ENCODE results near the gene EBF3.

The EBF3 gene, protein sequence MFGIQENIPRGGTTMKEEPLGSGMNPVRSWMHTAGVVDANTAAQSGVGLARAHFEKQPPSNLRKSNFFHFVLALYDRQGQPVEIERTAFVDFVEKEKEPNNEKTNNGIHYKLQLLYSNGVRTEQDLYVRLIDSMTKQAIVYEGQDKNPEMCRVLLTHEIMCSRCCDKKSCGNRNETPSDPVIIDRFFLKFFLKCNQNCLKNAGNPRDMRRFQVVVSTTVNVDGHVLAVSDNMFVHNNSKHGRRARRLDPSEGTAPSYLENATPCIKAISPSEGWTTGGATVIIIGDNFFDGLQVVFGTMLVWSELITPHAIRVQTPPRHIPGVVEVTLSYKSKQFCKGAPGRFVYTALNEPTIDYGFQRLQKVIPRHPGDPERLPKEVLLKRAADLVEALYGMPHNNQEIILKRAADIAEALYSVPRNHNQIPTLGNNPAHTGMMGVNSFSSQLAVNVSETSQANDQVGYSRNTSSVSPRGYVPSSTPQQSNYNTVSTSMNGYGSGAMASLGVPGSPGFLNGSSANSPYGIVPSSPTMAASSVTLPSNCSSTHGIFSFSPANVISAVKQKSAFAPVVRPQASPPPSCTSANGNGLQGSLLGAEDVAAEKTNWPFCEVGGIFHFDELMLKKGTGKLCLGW

DNA sequence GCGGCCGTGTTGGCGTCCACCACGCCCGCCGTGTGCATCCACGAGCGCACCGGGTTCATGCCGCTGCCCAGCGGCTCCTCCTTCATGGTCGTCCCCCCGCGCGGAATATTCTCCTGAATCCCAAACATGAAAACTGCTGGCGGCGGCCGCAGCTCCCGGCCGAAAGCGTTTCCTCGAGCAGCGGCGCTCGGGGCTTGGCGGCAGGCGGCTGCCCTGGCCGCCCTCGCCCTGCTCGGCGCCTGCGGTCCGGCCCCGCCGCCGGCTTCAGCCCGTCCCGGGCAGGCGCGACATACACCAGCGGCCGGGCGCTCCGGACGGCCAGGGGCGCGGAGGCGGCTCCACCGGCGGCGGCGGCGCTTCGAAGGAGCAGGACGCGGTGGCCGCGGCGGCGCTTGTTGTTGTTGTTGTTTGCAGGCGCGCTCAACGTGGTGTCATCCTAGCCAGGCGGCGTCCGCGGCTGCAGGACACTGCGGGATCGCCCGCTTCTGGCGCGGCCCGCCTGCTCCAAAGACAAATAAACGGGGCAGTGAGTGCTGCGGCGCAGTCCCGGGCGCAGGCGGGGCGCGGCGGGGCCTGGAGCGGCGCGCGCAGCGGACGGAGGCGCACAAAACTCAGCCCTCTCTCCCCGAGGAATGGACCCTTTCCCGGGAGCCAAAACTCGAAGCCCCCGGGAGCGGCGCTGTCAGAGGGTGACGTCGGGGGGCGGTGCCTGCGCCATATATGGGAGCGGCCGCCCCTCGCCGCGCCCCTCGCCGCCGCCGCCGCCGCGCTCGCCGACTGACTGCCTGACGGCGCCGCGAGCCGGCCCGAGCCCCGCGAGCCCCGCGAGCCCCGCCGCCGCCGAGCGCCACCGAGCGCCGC lies at the start of gene EBF3:
Gene EBF3 (minus strand): TSS at position 634 of the 861 bp plus-strand sequence. CDS start 506 bp downstream, at position 128.
- CTCF ChIA-PET = no interaction called here
- Mint-ChIP-seq H3K4me3 (peak within 1 kb of the TSS; percentile 67), H3K27ac (peak within 1 kb of the TSS; percentile 79), H3K4me1 (peaks cover 14% of the 10 kb centered on the region), H3K9me3 (no peaks in the 10 kb centered on the region), H3K27me3 (peaks cover 97% of the 10 kb centered on the region), H3K36me3 (peaks cover 4% of the 10 kb centered on the region)
- DNase-seq = peak; percentile 61

DNA sequence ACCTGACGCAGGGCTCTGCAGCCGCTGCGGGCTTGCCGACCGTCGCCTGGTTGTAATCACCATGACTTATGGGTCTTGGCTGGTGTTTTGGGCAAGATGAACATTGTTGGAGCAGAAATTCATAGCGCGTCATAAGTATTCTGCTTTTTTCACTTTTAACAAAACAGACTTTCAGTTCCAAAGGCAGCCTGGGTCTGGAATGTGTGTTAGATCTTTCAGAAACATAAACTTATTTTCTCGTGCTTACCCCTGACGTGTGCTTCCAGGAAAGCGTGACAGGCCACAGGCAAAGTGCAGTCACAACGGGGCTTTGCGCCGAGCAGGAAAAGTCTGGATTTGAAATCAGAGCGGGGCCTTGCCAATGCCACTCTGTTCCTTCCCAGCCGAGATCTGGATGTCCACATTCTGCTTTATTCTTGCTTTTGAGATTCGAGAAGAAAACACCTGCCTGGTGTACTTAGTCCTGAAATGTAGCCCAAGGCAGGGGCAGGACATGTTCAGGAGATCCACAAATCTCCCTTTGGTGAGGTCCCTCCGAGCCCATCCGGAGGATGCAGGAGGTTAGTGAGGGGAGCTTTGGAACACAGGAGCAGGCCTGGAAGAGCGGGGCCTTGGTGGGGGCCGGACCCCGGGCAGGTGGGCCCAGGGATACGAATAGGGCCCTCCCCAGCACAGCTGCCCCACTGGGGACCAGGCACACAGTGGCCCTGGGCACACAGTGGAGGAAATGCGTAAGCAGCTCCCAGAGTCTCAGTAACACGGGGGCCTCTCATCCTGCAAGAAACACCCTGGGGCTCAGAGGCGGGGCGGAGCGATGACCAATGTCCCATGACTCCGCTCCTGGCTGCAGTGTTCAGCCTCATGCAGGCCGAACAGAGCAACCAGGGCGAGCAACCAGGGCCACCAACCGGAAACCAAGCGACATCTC lies 49.5 kb upstream of the EBF3 start:
- Mint-ChIP-seq H3K9me3 (no peaks in the 10 kb centered on the region), H3K27me3 (peaks cover 7% of the 10 kb centered on the region), H3K36me3 (no peaks in the 10 kb centered on the region), H3K27ac (no peak overlapping the region), H3K4me3 (no peak overlapping the region), H3K4me1 (peaks cover 2% of the 10 kb centered on the region)
- CTCF ChIA-PET = no interaction called here
- DNase-seq = no peak

DNA sequence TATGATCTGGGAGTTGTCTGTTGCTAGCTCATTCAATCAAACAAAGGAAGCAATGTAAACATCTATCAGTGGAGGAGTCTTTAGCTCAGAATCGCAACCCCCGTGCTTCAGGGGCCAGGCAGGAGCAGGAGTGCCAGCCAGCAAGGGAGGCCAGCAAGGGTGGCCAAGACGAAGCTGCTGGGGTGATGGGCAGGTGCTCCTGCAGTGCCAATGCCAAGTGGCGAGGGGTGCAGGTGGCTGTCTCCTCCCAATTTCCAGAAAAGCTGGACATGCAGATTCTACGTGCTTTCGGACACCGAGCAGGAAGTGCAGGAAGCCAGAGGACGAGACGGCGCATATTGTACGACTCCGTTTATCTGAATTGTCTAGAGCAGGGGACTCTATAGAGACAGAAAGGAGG lies 48.1 kb upstream of the EBF3 start:
- Mint-ChIP-seq H3K27me3 (peaks cover 7% of the 10 kb centered on the region), H3K4me1 (no peaks in the 10 kb centered on the region), H3K36me3 (no peaks in the 10 kb centered on the region), H3K4me3 (no peak overlapping the region), H3K27ac (no peak overlapping the region), H3K9me3 (no peaks in the 10 kb centered on the region)
- CTCF ChIA-PET = no interaction called here
- DNase-seq = no peak

DNA sequence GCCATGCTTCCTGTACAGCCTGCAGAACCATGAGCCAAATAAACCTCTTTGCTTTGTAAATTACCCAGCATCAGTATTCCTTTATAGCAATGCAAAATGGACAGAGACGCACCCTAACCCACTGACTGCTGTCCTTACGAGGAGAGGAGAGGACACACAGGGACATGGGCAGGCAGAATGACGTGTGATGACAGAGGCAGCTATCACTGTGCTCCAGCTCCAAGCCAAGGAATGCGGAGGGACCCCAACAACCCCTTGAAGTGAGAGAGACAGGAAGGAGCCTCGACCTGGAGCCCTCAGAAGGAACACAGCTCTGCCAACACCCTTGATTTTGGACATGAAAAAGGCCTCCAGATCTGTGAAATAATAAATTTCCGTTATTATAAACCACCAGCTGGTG lies 46.6 kb upstream of the EBF3 start:
- Mint-ChIP-seq H3K9me3 (no peaks in the 10 kb centered on the region), H3K27me3 (peaks cover 7% of the 10 kb centered on the region), H3K4me3 (no peak overlapping the region), H3K36me3 (no peaks in the 10 kb centered on the region), H3K27ac (no peak overlapping the region), H3K4me1 (no peaks in the 10 kb centered on the region)
- no peak for DNase-seq
- CTCF ChIA-PET = no interaction called here

DNA sequence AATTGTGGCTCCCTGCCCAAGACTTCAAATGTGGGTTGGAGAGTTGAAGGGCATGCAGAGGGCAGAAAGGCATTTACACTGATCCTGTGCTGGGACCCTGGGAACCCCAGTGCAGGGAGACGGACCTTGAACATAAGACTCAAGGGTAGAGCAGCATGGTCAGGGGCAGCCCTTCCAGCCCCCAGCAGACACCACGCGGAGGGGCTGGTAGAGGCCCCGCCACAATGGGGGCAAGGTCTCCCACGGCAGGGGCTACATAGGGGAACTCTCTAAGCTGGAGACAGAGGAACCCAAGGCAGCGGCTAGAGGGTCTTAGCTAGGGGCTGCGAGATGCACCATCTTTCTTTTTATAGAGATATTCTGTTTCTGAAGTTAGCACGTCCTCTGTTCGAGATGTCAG lies 45.2 kb upstream of the EBF3 start:
- no peaks in the 10 kb centered on the region for H3K36me3 Mint-ChIP-seq
- H3K4me3 Mint-ChIP-seq = no peak overlapping the region
- H3K9me3 Mint-ChIP-seq = no peaks in the 10 kb centered on the region
- no peak overlapping the region for H3K27ac Mint-ChIP-seq
- DNase-seq = no peak
- H3K27me3 Mint-ChIP-seq = peaks cover 7% of the 10 kb centered on the region
- CTCF ChIA-PET = no interaction called here
- no peaks in the 10 kb centered on the region for H3K4me1 Mint-ChIP-seq

DNA sequence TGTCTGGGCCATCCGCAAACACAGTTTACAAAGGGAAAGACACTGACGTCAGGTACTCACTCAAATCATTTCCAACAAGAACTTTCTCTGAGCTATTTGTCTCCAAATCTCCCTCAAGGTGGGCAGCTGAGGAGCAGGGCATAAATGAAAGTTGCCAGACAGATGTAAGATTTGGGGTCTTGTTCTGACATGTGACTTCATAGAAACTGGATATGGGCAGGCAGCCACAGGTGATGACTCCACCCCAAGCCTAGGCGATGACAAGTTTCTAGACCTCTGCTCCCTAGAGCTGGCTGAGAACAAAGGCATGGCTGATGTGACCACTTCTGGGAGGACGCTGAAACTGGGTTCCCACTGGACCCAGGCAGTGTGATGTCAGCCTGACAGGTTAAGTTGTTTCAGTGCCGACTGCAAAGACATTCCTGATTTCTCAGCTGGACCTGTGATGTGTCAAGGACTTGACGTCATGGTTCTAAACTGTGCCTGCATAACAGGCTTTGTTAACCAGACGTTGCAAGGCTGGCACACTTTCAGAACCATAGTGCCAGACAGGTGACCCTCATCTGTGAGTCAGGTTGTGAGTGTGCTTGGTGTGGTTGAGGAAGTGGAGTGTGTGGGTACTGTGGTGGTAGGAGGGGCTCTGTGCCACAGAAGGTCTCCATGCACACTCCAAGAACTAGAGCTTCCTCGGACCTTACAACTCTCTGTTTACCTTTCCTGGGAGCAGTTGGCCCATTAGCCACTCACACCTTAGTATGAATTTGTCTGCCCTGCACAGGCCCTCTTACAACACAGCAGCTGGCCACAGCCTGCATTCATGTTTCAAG lies 39.9 kb upstream of the EBF3 start:
- Mint-ChIP-seq H3K4me3 (no peak overlapping the region), H3K36me3 (no peaks in the 10 kb centered on the region), H3K4me1 (no peaks in the 10 kb centered on the region), H3K27me3 (peaks cover 4% of the 10 kb centered on the region), H3K9me3 (no peaks in the 10 kb centered on the region), H3K27ac (no peak overlapping the region)
- no peak for DNase-seq
- CTCF ChIA-PET = no interaction called here

DNA sequence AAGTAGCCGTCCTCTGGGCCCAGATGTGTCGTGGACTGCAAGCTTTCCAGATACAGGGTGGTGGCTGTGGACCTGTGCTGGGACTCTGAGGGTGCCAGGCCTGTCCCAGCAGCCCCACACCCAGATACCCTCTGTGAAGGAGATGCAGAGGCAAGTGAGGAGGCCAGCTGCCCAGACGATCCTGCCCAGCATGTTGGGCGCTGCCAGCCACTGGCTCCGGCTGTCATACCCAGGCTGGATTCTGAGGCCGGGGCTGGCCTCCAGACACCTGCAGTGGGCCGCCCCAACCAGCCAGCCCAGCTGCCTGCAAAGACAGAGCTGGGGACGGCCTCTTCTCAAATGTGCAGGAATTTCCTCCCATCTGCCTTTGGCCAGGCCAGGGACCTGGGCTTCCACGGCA lies 39.1 kb upstream of the EBF3 start:
- no peak overlapping the region for H3K27ac Mint-ChIP-seq
- CTCF ChIA-PET = no interaction called here
- H3K9me3 Mint-ChIP-seq = no peaks in the 10 kb centered on the region
- H3K27me3 Mint-ChIP-seq = no peaks in the 10 kb centered on the region
- no peak for DNase-seq
- no peaks in the 10 kb centered on the region for H3K36me3 Mint-ChIP-seq
- H3K4me3 Mint-ChIP-seq = no peak overlapping the region
- H3K4me1 Mint-ChIP-seq = no peaks in the 10 kb centered on the region

DNA sequence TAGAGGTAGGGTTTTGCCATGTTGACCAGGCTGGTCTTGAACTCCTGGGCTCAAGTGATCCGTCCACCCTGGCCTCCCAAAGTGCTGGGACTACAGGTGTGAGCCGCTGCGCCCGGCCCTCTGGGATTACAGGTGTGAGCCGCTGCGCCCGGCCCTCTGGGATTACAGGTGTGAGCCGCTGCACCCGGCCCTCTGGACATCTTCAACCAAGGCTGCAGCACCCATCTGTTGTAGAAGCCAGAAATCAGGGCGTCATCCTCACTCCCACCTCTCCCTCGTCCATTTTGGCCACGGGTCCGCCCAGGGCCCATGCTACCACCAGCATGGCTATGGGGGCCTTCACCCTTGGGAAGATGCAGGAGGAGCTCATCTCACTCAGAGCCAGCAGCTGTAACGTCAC lies 38.5 kb upstream of the EBF3 start:
- no peaks in the 10 kb centered on the region for H3K4me1 Mint-ChIP-seq
- H3K9me3 Mint-ChIP-seq = no peaks in the 10 kb centered on the region
- no peak overlapping the region for H3K27ac Mint-ChIP-seq
- no peaks in the 10 kb centered on the region for H3K27me3 Mint-ChIP-seq
- H3K36me3 Mint-ChIP-seq = no peaks in the 10 kb centered on the region
- no peak overlapping the region for H3K4me3 Mint-ChIP-seq
- CTCF ChIA-PET = no interaction called here
- DNase-seq = no peak

DNA sequence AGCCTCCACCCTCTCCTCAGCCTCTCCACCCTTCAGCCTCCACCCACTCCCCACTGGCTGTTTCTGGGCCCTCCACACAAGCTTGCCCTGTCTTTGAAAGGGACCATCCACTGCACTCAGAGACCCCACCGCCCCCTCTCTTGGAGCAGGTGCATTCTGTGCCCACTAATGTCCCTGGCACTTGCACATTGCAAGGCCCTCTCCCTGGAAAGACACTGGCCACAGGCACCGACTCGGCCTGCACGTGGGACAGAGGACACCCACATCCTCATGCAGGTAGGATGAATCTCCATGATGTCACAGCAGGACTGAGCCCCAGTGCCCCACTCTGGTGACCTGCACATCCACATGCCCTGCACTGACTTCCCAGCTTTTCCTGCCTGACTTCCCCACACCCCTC lies 36.8 kb upstream of the EBF3 start:
- H3K27me3 Mint-ChIP-seq = peaks cover 4% of the 10 kb centered on the region
- H3K27ac Mint-ChIP-seq = no peak overlapping the region
- CTCF ChIA-PET = no interaction called here
- no peak for DNase-seq
- H3K4me1 Mint-ChIP-seq = no peaks in the 10 kb centered on the region
- no peaks in the 10 kb centered on the region for H3K9me3 Mint-ChIP-seq
- H3K4me3 Mint-ChIP-seq = no peak overlapping the region
- no peaks in the 10 kb centered on the region for H3K36me3 Mint-ChIP-seq

DNA sequence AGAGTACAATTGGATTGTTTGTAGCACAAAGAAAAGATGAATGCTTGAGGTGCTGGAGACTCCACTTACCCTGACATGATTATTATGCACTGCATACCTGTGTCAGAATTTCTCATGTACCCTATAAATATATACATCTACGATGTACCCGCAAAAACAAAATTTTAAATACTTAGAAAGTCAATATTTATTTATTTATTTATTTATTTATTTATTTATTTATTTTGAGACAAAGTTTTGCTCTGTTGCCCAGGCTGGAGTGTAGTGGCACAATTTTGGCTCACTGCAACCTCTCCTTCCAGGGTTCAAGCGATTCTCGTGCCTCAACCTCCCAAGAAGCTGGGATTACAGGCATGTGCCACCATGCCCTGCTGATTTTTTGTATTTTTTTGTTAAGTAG lies 35.1 kb upstream of the EBF3 start:
- no peak for DNase-seq
- H3K4me1 Mint-ChIP-seq = no peaks in the 10 kb centered on the region
- H3K27ac Mint-ChIP-seq = no peak overlapping the region
- H3K27me3 Mint-ChIP-seq = peaks cover 4% of the 10 kb centered on the region
- H3K36me3 Mint-ChIP-seq = no peaks in the 10 kb centered on the region
- no peaks in the 10 kb centered on the region for H3K9me3 Mint-ChIP-seq
- no peak overlapping the region for H3K4me3 Mint-ChIP-seq
- CTCF ChIA-PET = no interaction called here

DNA sequence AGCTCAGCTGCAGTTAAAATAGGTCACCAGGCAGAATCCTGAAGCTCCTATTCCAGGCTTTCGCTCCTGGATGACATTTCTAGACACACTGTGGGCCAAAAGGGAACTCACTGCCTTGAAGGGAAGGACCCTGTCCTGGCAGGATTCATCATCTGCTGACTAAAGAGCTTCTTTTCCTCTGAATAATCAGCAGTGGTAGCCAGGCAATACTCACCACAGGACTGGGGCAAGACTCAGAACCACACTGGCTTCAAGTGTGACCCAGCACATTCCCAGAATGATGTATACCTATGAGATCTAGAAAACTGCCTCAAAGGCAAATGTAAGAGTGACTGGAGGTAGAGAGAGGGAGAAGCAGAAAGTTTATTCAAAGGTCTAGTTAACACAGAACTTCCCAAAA lies 29.5 kb upstream of the EBF3 start:
- H3K9me3 Mint-ChIP-seq = peaks cover 4% of the 10 kb centered on the region
- DNase-seq = no peak
- CTCF ChIA-PET = interaction anchor here (0.7 kb wide), 1 partner anchor 186 kb away, joined by 3 read pairs; no protein-coding TSS in a partner anchor
- no peak overlapping the region for H3K4me3 Mint-ChIP-seq
- no peak overlapping the region for H3K27ac Mint-ChIP-seq
- H3K36me3 Mint-ChIP-seq = no peaks in the 10 kb centered on the region
- no peaks in the 10 kb centered on the region for H3K4me1 Mint-ChIP-seq
- H3K27me3 Mint-ChIP-seq = peaks cover 12% of the 10 kb centered on the region

DNA sequence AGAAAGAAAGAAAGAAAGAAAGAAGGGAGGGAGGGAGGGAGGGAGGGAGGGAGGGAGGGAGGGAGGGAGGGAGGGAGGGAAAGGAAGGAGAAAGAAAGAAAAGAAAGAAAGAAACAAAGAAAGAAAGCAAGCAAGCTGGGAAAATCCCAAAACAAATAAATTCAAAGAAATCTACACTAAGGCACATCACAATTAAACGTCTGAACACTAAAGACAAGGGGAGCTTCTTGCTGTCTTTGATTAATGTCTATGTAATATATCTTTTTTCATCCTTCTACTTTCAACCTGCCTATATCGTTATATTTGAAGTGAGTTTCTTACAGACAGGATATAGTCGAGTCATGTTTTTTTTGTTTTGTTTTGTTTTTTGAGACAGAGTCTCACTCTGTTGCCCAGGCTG lies 28.3 kb upstream of the EBF3 start:
- H3K4me1 Mint-ChIP-seq = no peaks in the 10 kb centered on the region
- H3K27me3 Mint-ChIP-seq = peaks cover 12% of the 10 kb centered on the region
- DNase-seq = no peak
- CTCF ChIA-PET = no interaction called here
- no peak overlapping the region for H3K27ac Mint-ChIP-seq
- no peaks in the 10 kb centered on the region for H3K36me3 Mint-ChIP-seq
- H3K4me3 Mint-ChIP-seq = no peak overlapping the region
- peaks cover 4% of the 10 kb centered on the region for H3K9me3 Mint-ChIP-seq

DNA sequence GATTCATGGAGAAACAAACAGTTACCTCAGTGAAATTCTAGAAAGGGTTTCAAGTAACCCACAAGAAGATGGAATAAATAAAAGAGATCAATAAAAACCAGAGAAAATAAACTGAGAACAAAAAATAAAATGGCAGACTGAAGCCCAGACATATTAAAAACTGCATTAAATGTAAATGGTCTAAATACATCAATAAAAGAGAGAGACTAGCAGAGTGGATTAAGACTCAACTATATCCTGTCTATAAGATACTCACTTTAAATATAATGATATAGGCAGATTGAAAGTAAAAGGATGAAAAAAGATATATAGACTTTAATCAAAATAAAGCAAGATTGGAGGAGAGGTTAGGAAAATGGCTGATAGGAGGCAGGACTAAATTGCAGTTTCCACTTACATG lies 18.8 kb upstream of the EBF3 start:
- no peaks in the 10 kb centered on the region for H3K4me1 Mint-ChIP-seq
- H3K4me3 Mint-ChIP-seq = no peak overlapping the region
- no peak for DNase-seq
- H3K27me3 Mint-ChIP-seq = peaks cover 30% of the 10 kb centered on the region
- CTCF ChIA-PET = no interaction called here
- H3K36me3 Mint-ChIP-seq = no peaks in the 10 kb centered on the region
- no peak overlapping the region for H3K27ac Mint-ChIP-seq
- peaks cover 8% of the 10 kb centered on the region for H3K9me3 Mint-ChIP-seq

Measured in activated naive CD4-positive, alpha-beta T cell treated with anti-CD3 and anti-CD28 coated beads, Interleukin-2, amount 10 ng/mL, durations not matched to agents 7 days and 5 days (primary cell).